Epithelial cell of esophagus (primary cell): ENCODE data around the gene MDH1B.

Source experiments
- DNase-seq: peaks from one replicate; pipeline ENCODE4 v3.0.0; 2010; ENCODE audit warnings: low read depth
- H3K4me3 ChIP-seq: 2 replicates; pipeline ENCODE4 v1.5.1; 2011; ENCODE audit warnings: mild to moderate bottlenecking, low read length, control low read depth
- TF ChIP-seq, protein P1 (sequence below): IDR thresholded peaks from 2 replicates; pipeline ENCODE4 v1.5.1; 2011; ENCODE audit warnings: low read depth, mild to moderate bottlenecking, low read length, control low read depth, inconsistent platforms; ENCODE audit not compliant: insufficient read depth; ENCODE audit errors: missing control alignments

Gene MDH1B

DNA sequence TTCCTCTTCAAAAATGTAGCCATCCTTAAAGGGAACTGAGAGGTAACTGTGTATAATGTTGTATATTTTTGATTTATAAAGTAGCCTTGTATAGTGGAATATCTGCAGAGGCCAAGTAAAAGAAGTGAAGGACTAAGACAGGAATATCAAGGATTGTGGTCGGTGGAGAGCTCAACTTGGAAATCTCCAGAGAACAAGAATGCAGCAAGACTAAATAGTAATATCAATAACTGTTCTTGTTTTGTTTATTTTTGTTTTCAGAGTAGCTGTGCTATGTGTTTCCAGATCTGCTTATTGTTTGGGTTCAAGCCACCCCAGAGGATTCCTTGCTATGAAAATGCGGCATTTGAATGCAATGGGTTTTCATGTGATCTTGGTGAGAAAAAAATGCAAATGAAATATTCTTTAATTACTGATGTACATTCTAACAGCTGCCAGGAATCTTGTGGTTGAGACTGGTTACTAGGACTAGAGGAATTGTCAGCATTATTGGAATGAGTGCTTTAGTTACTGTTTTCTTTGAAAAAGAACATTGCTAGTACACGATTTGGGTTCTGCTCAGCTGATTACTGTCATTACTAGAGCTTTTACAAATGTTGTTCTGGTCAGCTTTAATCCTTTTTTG is 25.3 kb upstream of the MDH1B start:
- H3K4me3 ChIP-seq: no peak overlapping the region
- no peak for DNase-seq
- TF ChIP-seq, protein P1, sequence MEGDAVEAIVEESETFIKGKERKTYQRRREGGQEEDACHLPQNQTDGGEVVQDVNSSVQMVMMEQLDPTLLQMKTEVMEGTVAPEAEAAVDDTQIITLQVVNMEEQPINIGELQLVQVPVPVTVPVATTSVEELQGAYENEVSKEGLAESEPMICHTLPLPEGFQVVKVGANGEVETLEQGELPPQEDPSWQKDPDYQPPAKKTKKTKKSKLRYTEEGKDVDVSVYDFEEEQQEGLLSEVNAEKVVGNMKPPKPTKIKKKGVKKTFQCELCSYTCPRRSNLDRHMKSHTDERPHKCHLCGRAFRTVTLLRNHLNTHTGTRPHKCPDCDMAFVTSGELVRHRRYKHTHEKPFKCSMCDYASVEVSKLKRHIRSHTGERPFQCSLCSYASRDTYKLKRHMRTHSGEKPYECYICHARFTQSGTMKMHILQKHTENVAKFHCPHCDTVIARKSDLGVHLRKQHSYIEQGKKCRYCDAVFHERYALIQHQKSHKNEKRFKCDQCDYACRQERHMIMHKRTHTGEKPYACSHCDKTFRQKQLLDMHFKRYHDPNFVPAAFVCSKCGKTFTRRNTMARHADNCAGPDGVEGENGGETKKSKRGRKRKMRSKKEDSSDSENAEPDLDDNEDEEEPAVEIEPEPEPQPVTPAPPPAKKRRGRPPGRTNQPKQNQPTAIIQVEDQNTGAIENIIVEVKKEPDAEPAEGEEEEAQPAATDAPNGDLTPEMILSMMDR: no peak

DNA sequence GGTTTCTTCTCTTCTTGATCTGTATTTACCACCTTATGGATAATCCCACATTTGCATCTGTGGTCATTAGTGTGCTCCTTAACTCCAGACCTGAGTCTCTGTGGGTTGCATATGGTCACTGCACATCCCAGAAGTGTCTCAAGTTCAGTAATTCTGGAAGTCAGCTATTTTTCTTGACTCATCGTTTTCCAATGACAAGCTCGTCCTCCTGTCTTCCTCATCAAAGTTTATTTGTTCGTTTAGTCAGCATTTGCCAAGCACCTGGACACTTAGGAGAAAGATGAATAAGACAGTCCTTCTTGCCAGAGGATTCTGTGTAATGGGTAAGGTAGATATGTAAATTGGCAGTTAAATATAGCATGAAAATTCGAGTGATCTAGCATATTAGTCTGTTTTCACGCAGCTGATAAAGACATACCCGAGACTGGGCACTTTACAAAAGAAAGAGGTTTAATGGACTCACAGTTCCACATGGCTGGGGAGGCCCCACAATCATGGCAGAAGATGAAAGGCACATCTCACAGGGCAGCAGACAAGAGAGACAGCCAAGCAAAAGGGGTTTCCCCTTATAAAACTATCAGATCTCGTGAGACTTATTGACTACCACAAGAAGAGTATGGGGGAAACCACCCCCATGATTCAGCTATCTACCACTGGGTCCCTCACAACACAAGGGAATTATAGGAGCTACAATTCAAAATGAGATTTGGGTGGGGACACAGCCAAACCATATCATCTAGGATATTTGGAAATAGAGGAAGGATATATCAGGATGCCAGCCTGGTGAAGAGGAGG is 19.6 kb upstream of the MDH1B start:
- no peak overlapping the region for H3K4me3 ChIP-seq
- DNase-seq: no peak
- TF ChIP-seq, protein P1: no peak

DNA sequence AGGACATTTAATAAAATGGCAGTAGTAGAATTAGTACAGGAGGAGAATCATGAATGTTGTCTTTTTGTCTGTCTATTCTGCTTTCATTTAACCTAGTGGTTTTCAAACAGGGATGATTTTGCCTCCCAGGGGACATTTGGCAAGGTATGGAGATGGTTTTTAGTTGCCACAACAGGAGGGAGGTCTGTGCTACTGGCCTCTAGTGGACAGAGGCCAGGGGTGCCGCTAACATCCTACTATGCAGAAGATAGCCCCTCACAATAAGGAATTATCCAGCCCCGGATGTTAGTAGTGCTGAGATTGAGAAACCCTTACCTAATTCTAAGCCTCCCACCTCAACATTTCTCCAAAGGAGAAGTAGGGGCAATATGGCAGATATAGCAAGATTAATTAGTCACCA is 18.6 kb upstream of the MDH1B start:
- DNase-seq: peak; percentile 9
- TF ChIP-seq, protein P1: peak; percentile 58

DNA sequence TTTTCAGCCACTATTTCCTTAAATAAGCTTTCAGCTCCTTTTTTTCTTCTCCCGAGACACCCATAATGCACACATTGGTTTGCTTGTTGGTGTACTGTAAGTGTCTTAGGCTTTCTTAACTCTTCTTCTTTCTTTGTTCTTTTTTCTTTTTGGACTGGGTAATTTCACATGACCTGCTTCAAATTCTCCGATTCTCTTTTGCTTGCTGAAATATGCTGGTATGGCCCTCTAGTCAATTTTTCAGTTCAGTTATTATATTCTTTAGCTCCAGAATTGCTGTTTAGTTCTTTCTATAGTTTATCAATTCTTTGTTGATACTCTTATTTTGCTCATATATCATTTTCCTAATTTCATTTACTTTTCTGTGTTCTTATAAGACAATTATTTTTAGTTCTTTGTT is 15.5 kb upstream of the MDH1B start:
- DNase-seq: no peak
- TF ChIP-seq, protein P1: no peak
- no peak overlapping the region for H3K4me3 ChIP-seq

More for the DNA sequence above, 18.6 kb upstream of the MDH1B start:
- no peak overlapping the region for H3K4me3 ChIP-seq

DNA sequence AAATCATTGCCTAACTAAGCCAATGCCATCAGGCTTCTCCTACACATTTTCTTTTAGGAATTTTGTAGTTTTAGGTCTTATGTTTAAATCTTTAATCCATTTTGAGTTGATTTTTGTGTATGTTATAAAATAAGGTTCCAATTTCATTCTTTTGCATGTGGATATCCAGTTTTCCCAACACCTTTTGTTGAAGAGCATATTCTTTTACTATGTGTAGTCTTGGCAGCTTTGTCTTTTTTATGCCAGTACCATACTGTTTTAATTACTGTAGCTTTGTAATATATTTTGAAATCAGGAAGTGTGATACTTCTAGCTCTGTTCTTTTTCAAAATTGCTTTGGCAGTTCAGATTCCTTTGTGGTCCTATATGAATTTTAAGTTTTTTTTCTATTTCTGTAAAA is 11.3 kb upstream of the MDH1B start:
- no peak overlapping the region for H3K4me3 ChIP-seq
- TF ChIP-seq, protein P1: no peak
- DNase-seq: no peak

DNA sequence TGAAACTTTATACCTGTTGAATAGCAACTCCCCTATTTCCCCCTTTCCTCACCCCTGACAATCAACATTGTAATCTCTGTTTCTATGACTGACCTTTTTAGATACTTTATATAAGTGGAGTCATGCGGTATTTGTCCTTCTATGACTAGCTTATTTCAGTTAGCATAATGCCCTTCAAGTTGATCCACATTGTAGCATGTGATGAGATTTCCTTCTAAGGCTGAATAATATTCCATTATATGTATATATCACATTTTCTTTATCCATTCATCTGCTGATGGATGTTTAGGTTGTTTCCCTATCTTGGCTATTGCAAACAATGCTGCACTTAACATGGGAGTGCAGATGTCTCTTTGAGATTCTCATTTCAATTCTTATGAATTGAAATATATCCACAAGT is 9.7 kb upstream of the MDH1B start:
- H3K4me3 ChIP-seq: no peak overlapping the region
- TF ChIP-seq, protein P1: no peak
- DNase-seq: no peak
